HG03280 (cell line): Measurements from ENCODE around the gene CDK5.
"Not testable (repeated sequence)": the region's sequence is repeated elsewhere in the genome, so short reads cannot be mapped to it uniquely, and the experiment has no call there.

Source experiments
- ATAC-seq: cut with Tn5 transposase; IDR thresholded peaks from one replicate; pipeline ENCODE4 v1.9.1; 2021; ENCODE audit warnings: mild to moderate bottlenecking, moderate library complexity; ENCODE audit not compliant: unreplicated experiment

Gene CDK5

DNA sequence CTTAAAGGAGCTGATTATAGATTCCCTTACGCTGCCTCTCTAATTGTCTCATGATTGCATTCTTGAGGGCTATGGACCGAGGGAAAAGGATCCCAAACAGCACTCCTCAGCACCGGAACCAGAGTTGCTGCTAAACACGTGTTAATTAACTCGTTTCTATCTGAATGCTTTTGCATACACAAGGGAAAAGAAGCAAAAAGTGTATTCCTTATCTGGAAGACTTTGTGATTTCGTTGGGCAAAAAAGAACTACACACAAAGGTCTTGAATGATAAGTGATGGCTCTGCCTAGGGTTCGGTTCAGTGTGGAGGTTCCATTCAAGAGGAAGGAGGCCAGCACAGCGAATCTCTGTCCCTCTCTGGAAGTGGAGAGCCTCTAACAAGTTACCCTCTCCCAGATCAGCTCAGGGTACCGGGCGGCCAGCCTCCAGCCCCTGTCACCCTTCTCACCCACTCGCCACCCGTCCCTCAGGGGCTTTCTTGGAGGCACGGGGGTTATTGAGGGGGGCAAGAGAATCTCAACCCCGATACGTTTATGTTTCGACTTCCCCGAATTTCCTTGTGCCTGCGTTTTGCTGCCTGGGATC is 1.2 kb upstream of the CDK5 start:
- no peak for ATAC-seq

DNA sequence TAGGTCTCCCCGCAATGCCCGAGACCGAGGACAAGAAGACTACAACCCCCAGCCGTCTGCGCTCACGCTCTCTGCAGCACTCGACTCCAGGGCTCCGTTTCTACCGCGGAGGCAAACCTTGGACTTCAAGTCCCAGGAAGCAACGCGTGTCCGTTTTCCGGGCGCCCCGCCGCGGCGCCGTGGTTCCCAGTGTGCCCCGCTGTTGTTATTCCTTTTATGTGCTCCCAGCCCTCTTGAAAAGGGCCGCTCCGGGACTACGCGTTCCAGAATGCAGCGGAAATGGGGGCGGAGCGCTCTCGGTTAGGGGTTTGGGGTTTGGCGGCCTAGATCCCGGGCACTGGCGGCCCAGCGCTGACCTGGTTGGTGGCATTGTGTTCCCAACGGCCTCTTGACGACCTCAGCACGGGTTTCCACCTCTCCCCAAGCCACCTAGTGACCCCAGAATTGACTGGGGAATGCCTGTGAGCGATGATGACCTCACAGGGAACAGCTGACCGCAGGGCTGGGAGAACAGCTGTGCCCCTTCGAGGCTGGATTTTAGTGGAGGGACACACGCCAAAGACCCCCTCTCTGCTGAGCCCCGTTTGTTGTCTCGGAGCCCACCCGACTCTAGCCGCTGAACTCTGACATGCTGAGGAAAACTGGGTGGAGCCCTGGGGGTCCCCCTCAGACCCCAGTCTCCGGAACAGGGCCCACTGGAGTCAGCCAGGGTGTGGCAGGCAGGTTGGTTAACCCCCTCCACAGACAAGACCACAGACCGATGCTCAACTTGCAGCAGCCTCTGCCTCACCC is 488 bp upstream of the CDK5 start:
- ATAC-seq, result peak; percentile 88

- ATAC-seq, result no peak
These were observed 811 bp downstream of the CDK5 start for GRCh38 chr7:151056666-151057505.

- ATAC-seq, result no peak
These were observed 1.4 kb downstream of the CDK5 start for GRCh38 chr7:151056283-151056665.

GRCh38 chr7:151053751-151054150 is 3.9 kb downstream of the CDK5 start:
- ATAC-seq, result no peak

DNA sequence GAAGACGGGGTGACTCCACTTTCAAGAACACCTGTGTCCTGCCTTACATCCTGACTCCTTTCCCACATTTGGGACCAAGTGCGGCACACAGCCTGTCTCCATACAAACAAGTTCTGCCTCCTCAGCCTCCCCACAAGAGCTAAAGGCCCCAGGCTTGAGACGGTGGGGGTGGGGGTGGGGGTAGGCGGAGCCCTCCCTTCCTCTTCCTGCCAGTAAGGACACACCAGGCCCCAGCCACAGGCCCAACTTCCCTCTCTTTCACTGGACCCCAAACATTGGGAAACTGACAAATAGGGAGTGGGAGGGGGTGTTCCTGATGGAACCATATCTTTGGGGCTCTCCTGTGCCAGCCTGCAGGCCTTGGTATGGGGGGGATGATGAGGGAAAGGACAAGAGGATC is 4.6 kb downstream of the CDK5 start:
- no peak for ATAC-seq

DNA sequence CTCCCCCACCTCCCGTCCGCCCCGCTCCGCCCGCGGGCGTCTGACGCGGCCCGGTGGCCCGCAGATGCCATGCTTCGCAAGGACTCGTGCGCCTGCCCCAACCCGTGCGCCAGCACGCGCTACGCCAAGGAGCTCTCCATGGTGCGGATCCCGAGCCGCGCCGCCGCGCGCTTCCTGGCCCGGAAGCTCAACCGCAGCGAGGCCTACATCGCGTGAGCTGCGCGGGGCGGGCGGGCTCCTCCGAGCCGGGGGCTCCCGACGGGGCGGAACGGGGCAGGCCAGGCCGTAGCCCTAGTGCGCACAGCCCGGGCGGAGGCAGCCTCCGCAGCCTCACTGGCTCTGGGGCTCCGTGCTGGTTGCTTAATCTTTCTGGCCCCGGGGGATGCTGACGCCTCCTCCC is 6.6 kb downstream of the CDK5 start:
- ATAC-seq, result no peak

- ATAC-seq, result no peak
These were observed 8.7 kb downstream of the CDK5 start for GRCh38 chr7:151048911-151049463.

- no peak for ATAC-seq
These were observed 9.5 kb downstream of the CDK5 start, which contains the start of gene ASIC3 for GRCh38 chr7:151047976-151048815. ASIC3 (plus strand) TSS chr7:151048531; CDS start chr7:151048886, 355 bp downstream.

DNA sequence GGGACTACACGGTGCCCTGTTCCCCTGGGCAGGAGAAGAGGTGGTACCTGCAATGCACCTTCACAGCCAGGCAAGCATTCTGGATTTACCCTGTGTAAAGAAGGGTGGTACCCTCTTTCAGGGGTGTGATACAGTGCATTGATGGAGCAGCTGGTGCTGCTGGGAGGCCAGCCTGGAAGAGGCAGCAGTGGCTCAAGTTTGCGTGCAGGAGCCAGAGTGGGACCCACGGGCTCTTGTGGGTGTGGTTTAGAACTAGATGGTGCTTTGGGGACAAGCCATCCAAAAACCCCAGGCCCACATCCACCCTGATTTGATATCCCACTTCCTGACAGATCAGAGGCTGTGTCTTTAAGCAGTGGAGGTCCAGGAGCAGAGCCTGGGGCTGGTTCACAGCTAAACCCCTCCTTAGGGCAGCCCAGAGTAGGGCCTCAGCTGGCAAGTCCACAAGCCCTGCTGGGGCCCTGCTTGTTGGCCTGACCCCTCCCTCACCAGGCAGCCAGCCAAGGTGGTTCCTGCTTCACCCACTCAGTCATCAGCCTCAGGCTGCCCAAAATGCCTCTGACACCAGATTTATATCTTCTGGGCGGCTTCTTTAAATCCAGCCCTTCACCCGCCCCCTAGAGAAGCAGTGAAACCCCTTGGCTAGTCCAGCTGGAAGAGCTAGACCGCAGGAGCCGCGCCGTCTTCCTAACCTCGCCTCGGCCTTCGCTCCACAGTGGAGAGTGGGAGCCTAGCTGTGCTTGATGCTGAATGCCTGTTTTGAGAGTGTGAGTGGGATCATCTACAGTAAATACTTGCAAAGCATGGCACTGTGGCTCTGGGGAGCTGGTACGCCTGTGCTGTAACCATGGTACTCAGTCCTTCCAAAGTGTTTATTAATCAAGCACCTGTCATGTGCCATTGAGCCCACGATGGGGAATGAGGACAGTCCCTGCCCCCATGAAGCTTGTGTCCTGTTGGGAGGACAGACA is 10.8 kb downstream of the CDK5 start:
- ATAC-seq, result no peak

DNA sequence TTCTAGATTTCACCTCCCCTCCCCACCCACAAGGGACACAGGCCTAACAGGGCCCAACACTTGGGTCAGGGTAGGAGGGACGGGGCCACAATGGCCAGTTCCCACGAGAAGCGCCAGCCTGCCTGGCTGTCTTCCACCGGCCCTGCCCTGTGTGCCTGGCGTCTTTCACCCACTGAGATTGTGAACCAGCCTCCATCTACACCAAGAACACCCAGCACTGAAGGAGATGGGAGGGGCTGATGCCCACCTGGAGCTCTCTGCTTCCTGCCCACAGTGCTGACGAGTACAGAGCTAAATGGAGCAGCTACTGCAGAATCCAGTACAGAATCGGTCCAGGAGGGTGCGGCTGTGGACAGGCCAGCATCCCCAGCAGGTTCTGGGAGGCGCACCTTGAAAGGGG is 11.7 kb downstream of the CDK5 start:
- ATAC-seq, result no peak

DNA sequence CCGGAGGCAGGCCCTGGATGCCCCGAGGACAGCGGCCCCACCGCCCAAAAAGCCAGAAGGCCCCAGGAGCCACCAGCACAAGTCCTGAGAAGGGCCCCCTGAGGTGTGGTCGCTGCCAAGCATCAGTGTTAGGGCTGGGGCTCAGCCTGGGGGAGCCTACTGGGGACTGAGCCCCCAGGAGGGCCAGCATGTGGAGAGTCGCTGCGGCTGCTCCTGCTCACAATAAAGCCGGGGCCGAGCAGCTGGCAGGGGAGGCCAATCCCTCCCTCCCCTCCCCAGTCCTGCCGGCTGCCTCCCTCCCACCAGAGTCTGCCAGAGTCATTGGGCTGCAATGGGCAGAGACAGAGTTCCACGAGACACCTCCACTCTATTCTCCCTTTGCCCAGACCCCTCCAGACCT is 12.4 kb downstream of the CDK5 start:
- ATAC-seq, result no peak

GRCh38 chr7:151043959-151044358 is 13.7 kb downstream of the CDK5 start:
- no peak for ATAC-seq

GRCh38 chr7:151043449-151043848 is 14.2 kb downstream of the CDK5 start:
- not testable (repeated sequence) for ATAC-seq

DNA sequence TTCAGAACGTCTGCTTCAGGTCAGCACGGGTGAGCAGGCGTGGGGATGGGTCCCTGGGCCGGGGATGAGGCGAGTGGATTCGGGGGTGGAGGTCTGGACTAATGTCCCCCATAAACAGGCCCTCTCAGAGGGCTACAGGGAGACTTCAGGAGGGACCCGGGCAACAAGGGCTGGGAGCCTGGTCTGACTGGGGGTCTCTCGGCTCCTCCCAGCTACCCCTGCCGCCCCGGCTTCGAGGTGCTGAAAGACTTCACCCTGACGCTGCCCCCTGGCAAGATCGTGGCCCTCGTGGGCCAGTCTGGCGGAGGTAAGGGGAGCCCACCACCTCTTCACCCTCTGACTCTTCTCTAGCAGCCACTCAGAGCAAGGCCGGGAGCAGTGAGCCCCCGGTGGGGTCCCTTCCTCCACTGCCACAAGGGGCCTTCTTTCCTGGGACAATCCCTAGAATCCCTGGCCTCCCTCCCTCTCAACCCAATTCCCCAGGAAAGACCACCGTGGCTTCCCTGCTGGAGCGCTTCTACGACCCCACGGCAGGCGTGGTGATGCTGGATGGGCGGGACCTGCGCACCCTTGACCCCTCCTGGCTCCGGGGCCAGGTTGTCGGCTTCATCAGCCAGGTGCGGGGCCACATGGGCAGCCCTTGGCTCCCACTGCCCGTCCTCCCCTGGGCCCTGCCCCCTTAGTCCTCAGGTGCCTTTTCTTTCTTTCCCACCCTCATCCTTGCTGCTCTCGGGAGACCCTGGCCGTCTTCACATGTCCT is 16.9 kb downstream of the CDK5 start:
- no peak for ATAC-seq

DNA sequence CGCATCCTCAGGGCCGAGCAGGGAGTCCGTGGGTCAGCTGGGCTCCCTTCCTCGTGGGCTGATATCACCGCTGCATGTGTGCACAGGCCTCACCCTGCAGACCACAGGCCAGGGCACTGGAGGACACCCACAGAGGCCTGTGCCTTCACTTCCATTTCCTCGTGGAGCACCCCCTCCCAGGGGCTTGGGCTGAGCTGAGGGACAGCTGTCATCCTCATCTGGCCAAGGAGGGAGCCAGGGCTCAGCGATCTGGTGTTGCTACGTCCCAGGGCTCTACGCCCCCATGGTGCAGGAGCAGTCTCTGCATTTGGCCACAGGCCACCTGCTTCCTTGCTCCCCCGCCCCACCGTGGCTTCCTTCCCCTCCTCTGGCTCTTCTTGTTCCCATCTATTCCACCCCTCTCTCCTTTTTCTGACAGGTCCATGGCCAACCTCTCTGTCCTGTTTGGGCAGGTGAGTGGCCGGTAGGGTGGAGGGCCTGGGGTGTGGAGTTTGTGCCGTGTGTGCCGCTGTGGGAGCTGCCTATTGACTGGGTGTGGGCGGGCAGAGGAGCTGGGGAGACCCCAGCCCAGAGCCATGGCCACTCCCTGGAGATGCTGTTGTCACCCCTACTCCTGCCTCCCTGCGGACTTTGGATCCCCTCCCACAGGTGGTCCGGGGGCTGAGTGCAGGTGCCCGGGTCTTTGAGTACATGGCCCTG is 17.7 kb downstream of the CDK5 start:
- ATAC-seq, result no peak

- no peak for ATAC-seq
These were observed 18.5 kb downstream of the CDK5 start for GRCh38 chr7:151038951-151039849.
